HG02884 (cell line): Measurements from ENCODE around the gene KLF16.

Experiments used
- ATAC-seq: cut with Tn5 transposase; IDR thresholded peaks from one replicate; pipeline ENCODE4 v1.9.1; 2021; ENCODE audit warnings: mild to moderate bottlenecking, moderate library complexity; ENCODE audit not compliant: unreplicated experiment

KLF16 gene

GRCh38 chr19:1845125-1845515, 18.3 kb downstream of the KLF16 start:
- ATAC-seq, result no peak

GRCh38 chr19:1844513-1845124, 18.8 kb downstream of the KLF16 start:
- no peak for ATAC-seq

GRCh38 chr19:1843646-1844394, 19.6 kb downstream of the KLF16 start:
- ATAC-seq, result no peak

GRCh38 chr19:1843116-1843515, 20.3 kb downstream of the KLF16 start:
- ATAC-seq, result no peak

- no peak for ATAC-seq
Observed at GRCh38 chr19:1841209-1841924, 22.0 kb downstream of the KLF16 start.

GRCh38 chr19:1840541-1841115, 22.8 kb downstream of the KLF16 start:
- no peak for ATAC-seq

GRCh38 chr19:1839658-1840540, 23.5 kb downstream of the KLF16 start:
- no peak for ATAC-seq

- no peak for ATAC-seq
Observed at GRCh38 chr19:1837625-1838105, 25.7 kb downstream of the KLF16 start.

- no peak for ATAC-seq
Observed at GRCh38 chr19:1837222-1837565, 26.2 kb downstream of the KLF16 start.

- no peak for ATAC-seq
Observed at GRCh38 chr19:1836458-1837221, 26.7 kb downstream of the KLF16 start.

- no peak for ATAC-seq
Observed at GRCh38 chr19:1833540-1833939, 29.8 kb downstream of the KLF16 start.

- no peak for ATAC-seq
Observed at GRCh38 chr19:1832046-1832663, 31.2 kb downstream of the KLF16 start.

GRCh38 chr19:1830978-1831377, 32.4 kb downstream of the KLF16 start:
- no peak for ATAC-seq

GRCh38 chr19:1830568-1830967, 32.8 kb downstream of the KLF16 start:
- ATAC-seq, result no peak

- ATAC-seq, result no peak
Observed at GRCh38 chr19:1829958-1830357, 33.4 kb downstream of the KLF16 start.

- no peak for ATAC-seq
Observed at GRCh38 chr19:1828279-1829238, 34.8 kb downstream of the KLF16 start.

- no peak for ATAC-seq
Observed at GRCh38 chr19:1827566-1828278, 35.7 kb downstream of the KLF16 start.
